Bronchial epithelial cell (primary cell): Measurements from ENCODE around the gene SNRNP70. TPM values are rescaled to one million over a fixed set of nuclear protein-coding genes. Genes with fewer than 3 reads are reported as not detected.

ENCODE experiments used
- DNase-seq: peaks from one replicate; pipeline ENCODE4 v3.0.0-alpha.2; 2010; ENCODE audit warnings: low read depth
- FAIRE-seq: peaks from 2 replicates; lab custom pipeline; 2011; peaks lifted over from hg19 to GRCh38; lab: Jason Lieb, UNC
- H3K27me3 ChIP-seq: 2 replicates; pipeline ENCODE4 v1.5.1; 2011; ENCODE audit warnings: low read length; ENCODE audit not compliant: control insufficient read depth, insufficient read depth
- H3K36me3 ChIP-seq: 2 replicates; pipeline ENCODE4 v1.5.1; 2011; ENCODE audit warnings: low read length; ENCODE audit not compliant: control insufficient read depth, insufficient read depth
- H3K4me3 ChIP-seq: 2 replicates; pipeline ENCODE4 v1.5.1; 2011; ENCODE audit warnings: mild to moderate bottlenecking, low read depth, low read length, control low read depth
- total RNA-seq: library from RNA; depleted of rRNA; stranded (reverse); fragments of >200 nt; gene quantifications from 2 replicates; pipeline ENCODE4 v1.2.1, GENCODE V29; 2014
- TF ChIP-seq, protein P1 (sequence below): IDR thresholded peaks from 2 replicates; pipeline ENCODE4 v1.5.1; 2011; ENCODE audit warnings: mild to moderate bottlenecking, moderate library complexity, low read length, control low read depth, inconsistent platforms; ENCODE audit not compliant: insufficient read depth, severe bottlenecking

The SNRNP70 gene
- total RNA-seq, 1 donor from 2014 or later, result 74.5 TPM

DNA sequence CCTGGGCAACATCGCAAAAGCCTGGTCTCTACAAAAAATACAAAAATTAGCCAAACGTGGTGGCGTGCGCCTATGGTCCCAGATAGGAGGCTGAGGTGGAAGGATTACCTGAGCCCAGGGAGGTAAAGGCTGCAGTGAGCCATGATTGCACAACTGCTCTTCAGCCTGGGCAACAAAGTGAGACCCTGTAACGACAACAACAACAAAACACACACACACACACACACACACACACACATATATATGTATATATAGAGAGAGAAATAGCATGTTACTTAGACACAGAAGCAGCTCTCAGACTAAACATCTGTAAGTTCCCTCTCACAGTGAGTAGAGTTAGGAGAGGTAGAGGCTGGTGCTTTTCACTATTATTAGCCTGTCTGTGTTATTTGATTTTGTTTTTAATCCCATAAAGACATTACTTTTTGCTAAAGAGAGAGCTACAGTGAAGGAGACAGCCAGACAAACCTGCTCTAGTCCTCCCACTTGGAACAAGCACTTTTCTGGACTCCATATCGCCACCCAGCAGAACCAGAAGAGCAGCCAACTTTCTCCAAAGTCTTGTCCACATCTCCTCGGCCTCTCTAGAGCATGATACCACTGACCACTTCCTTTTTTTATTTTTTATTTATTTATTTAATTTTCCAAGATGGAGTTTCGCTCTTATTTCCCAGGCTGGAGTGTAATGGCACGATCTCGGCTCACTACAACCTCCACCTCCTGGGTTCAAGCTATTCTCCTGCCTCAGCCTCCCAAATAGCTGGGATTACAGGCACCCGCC is 26.2 kb downstream of the SNRNP70 start:
- Histone ChIP-seq H3K4me3 (no peak overlapping the region), H3K27me3 (no peaks in the 10 kb centered on the region), H3K36me3 (peaks cover 13% of the 10 kb centered on the region)
- DNase-seq (no peak), FAIRE-seq (no peak)
- TF ChIP-seq, protein P1, sequence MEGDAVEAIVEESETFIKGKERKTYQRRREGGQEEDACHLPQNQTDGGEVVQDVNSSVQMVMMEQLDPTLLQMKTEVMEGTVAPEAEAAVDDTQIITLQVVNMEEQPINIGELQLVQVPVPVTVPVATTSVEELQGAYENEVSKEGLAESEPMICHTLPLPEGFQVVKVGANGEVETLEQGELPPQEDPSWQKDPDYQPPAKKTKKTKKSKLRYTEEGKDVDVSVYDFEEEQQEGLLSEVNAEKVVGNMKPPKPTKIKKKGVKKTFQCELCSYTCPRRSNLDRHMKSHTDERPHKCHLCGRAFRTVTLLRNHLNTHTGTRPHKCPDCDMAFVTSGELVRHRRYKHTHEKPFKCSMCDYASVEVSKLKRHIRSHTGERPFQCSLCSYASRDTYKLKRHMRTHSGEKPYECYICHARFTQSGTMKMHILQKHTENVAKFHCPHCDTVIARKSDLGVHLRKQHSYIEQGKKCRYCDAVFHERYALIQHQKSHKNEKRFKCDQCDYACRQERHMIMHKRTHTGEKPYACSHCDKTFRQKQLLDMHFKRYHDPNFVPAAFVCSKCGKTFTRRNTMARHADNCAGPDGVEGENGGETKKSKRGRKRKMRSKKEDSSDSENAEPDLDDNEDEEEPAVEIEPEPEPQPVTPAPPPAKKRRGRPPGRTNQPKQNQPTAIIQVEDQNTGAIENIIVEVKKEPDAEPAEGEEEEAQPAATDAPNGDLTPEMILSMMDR, result no peak

DNA sequence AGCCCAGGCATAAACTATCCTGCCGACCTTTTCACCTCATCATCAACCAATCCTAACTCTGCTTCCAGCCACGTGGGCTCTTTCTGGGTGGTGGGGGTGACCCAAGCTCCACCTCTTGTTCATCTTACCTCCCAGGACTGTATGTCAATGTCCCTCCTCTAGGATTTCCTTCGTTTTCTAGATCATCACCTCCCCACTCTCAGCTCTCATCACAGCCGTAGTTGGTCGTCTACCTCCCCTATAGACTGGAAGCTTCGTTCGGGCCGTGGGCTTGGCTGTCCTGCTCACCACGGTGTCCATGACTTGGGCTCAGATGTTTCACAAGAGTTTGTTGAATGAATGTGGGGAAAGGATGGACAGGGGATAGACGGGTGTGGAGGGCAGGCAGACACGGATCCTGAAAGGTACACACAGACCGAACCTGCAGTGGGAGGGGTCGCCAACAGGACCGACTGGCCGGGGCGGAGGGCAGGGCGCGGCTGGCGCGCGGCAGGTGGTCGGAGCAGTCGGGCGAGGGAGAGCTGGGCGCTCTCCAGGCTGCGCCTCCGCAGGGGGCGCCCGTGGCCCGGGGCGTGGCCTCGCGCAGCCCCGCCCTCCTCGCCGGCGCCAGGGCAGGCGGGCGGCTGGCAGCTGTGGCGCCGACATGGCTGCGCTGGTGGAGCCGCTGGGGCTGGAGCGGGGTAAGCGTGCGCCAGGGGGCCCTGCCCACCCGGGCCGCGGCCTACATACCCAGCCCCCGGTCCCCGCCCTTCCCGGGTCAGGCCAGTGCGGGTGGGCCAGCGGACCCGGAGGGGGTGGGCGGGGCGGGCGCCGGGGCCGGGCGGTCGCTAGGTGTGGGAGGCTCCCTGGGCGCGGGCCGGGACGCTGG is 28.7 kb downstream of the SNRNP70 start, which contains the start of gene LIN7B:
TSS of gene LIN7B (plus strand) at position 609 of the 868 bp plus-strand sequence. CDS start at position 644, 35 bp downstream.
- FAIRE-seq, result no peak
- TF ChIP-seq, protein P1, result peak; percentile 60
- peak within 1 kb of the TSS; percentile 68 for H3K4me3 ChIP-seq
- no peaks in the 10 kb centered on the region for H3K27me3 ChIP-seq
- DNase-seq, result peak; percentile 47
- H3K36me3 ChIP-seq, result peaks cover 1% of the 10 kb centered on the region

DNA sequence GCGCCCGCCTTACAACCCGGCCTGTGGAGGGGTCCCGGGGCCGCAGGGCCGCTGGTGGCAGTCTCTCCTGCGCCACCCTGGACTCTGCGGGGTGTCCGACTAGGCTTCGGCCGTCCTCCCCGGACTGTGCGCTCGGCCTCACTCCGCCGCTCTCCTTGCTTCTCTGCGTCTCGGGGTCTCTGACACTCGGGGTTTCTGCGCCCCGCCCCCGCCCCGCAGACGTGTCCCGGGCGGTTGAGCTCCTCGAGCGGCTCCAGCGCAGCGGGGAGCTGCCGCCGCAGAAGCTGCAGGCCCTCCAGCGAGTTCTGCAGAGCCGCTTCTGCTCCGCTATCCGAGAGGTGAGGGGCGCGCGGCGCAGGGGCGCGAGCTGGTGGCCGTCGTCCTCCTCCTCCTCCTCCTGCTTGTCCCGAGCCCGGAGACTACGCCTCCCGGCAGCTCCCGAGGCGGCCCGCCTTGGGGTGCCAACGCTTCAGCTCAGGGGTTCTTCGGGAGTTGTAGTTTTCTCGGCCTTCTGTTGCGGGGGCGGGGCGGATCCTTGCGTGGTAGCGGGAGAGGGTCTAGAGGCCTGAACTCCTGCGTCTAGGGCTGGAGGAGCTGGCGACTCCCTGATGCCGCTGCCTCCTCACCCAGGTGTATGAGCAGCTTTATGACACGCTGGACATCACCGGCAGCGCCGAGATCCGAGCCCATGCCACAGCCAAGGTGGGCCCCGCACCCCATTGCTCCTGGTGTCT is 29.5 kb downstream of the SNRNP70 start:
- TF ChIP-seq, protein P1, result no peak
- H3K27me3 ChIP-seq, result no peaks in the 10 kb centered on the region
- no peak for FAIRE-seq
- no peak for DNase-seq
- H3K4me3 ChIP-seq, result peak overlapping the region; percentile 68
- no peaks in the 10 kb centered on the region for H3K36me3 ChIP-seq

DNA sequence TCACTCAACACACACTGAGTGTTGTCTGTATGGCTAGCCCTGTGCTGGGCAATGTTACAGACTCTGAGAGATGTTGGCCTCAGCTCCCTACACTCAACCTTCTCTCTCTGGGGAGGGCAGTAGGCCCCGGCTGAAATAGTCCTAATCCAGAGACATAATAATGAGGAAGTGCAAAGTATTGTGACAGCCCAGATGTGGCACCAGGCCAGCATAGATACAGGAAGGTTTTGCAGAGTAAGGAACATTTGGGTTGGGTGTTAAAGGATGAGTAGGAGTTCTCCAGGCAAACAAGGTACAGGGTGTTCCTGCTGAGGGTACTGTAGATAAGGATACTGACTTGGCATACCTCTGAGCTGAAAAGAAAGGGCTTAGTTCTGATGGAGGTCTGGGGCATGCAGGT is 31.3 kb downstream of the SNRNP70 start:
- TF ChIP-seq, protein P1, result no peak
- peak; percentile 86 for FAIRE-seq
- H3K36me3 ChIP-seq, result no peaks in the 10 kb centered on the region
- DNase-seq, result no peak
- H3K4me3 ChIP-seq, result no peak overlapping the region
- no peaks in the 10 kb centered on the region for H3K27me3 ChIP-seq

DNA sequence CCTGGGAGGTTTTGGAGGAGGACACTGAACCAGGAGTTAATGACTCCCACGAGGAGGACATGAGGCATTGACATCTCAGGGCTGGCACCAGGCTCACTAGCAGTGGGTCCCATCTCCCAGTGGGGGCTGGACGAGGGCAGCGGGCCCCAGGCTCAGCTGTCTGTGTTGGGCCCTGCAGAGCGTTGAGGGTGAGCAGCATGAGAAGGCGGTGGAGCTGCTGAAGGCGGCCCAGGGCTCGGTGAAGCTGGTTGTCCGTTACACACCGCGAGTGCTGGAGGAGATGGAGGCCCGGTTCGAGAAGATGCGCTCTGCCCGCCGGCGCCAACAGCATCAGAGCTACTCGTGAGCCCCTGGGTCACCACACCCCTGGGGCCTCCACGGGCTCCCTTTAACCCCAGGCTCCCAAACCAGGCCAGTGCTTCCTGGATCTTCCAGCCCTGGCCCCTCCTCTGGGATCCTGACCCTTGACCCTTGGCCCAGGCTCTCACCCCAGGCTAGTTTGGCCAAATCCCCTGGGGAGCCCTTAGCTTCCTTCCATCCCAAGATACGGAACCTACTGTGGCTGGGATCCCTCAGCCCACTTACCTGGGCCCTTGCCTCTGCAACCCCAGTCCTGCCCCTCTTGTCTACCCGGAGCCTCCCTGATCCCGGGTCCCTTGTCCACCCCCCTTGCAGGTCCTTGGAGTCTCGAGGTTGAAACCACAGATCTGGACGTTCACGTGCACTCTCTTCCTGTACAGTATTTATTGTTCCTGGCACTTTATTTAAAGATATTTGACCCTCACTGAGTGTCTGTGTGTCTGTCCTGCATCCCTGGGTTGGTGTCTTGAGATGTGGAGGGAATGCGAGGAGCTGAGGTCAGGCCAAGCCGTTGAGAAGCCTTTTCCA is 32.7 kb downstream of the SNRNP70 start:
- no peak for FAIRE-seq
- no peaks in the 10 kb centered on the region for H3K27me3 ChIP-seq
- TF ChIP-seq, protein P1, result no peak

More for the DNA sequence above, 32.7 kb downstream of the SNRNP70 start:
- no peak for DNase-seq
- Histone ChIP-seq H3K4me3 (peak overlapping the region; percentile 94), H3K36me3 (no peaks in the 10 kb centered on the region)
